HepG2 (cell line): ENCODE results near the gene FGFR3. TPM values are rescaled to one million over a fixed set of nuclear protein-coding genes. Genes with fewer than 3 reads are reported as not detected.

Experiments used
- CSRNP1 ChIP-seq: sonication (generic); formaldehyde crosslinking; IDR thresholded peaks from 2 replicates; pipeline ENCODE4 v1.8.1; 2023; ENCODE audit warnings: mild to moderate bottlenecking, missing genetic modification reagents
- GTF3A ChIP-seq: sonication (generic); formaldehyde crosslinking; conservative IDR thresholded peaks from 2 replicates; pipeline ENCODE4 v1.4.0; 2020; ENCODE audit warnings: mild to moderate bottlenecking, missing genetic modification reagents
- HDAC2 ChIP-seq: sonication (generic); formaldehyde crosslinking; IDR thresholded peaks from 2 replicates; pipeline ENCODE4 v1.4.0; 2020; ENCODE audit warnings: missing genetic modification reagents
- KDM6A ChIP-seq: IDR thresholded peaks from 2 replicates; pipeline ENCODE4 v1.6.1; 2016; ENCODE audit warnings: low read depth
- KIAA2018 ChIP-seq: sonication (generic); formaldehyde crosslinking; IDR thresholded peaks from 2 replicates; pipeline ENCODE4 v1.5.0; 2020; ENCODE audit warnings: mild to moderate bottlenecking, missing genetic modification reagents, borderline replicate concordance
- PHF21A ChIP-seq: sonication (generic); formaldehyde crosslinking; IDR thresholded peaks from 2 replicates; pipeline ENCODE4 v1.5.0; 2020; ENCODE audit warnings: mild to moderate bottlenecking, missing genetic modification reagents
- RXRA ChIP-seq: sonication (generic); formaldehyde crosslinking; IDR thresholded peaks from 2 replicates; pipeline ENCODE4 v1.5.1; 2020; ENCODE audit warnings: missing genetic modification reagents
- SP1 ChIP-seq, 2 experiments: fragments of 450-650 bp in 1 of 2; sonication (generic) in 1 of 2; formaldehyde crosslinking in 1 of 2; IDR thresholded peaks; 2 replicates each; pipeline versions ENCODE4 v1.4.0 to v1.6.1; 2016 to 2020; ENCODE audit warnings: missing genetic modification reagents in 1 of 2
- TFAP4 ChIP-seq: sonication (generic); IDR thresholded peaks from 2 replicates; pipeline ENCODE4 v1.6.1; 2016; ENCODE audit warnings: low read depth, borderline replicate concordance
- ZNF101 ChIP-seq: sonication (generic); formaldehyde crosslinking; IDR thresholded peaks from 2 replicates; pipeline ENCODE4 v1.4.0; 2020; ENCODE audit warnings: mild to moderate bottlenecking, low read depth, missing genetic modification reagents, borderline replicate concordance
- ZNF484 ChIP-seq: sonication (generic); formaldehyde crosslinking; IDR thresholded peaks from 2 replicates; pipeline ENCODE4 v1.5.1; 2020; ENCODE audit warnings: mild to moderate bottlenecking, low read depth, missing genetic modification reagents, borderline replicate concordance
- ZNF512 ChIP-seq: sonication (generic); formaldehyde crosslinking; IDR thresholded peaks from 2 replicates; pipeline ENCODE4 v1.4.0; 2020; ENCODE audit warnings: mild to moderate bottlenecking, missing genetic modification reagents
- ZNF772 ChIP-seq: sonication (generic); formaldehyde crosslinking; IDR thresholded peaks from 2 replicates; pipeline ENCODE4 v1.5.0; 2020; ENCODE audit warnings: mild to moderate bottlenecking, missing genetic modification reagents
- polyA plus RNA-seq, 8 experiments: library from polyadenylated mRNA; depleted of rRNA in 3 of 8; stranded (reverse) in 7 of 8; unstranded in 1 of 8; fragments of >200 nt; fragmentation: Illumina TruSeq in 4 of 8; extraction: Trizol in 4 of 8; gene quantifications; 2 replicates each; pipeline versions ENCODE4 v1.2.1 to v1.2.3, GENCODE V29; 2011 to 2016; ENCODE audit warnings: low read depth in 4 of 8, missing spikeins in 1 of 8, mixed read lengths in 1 of 8; ENCODE audit not compliant: insufficient read depth in 1 of 8
- total RNA-seq, 5 experiments: library from RNA; depleted of rRNA; stranded (reverse); fragments of >200 nt; fragmentation: Illumina TruSeq; extraction: Trizol; gene quantifications; 2 replicates each; pipeline ENCODE4 v1.2.3, GENCODE V29; 2016; ENCODE audit warnings: low read depth in 1 of 5
- TF ChIP-seq, protein P1 (sequence below): sonication (generic); formaldehyde crosslinking; IDR thresholded peaks from 2 replicates; pipeline ENCODE4 v1.8.1; 2023; ENCODE audit warnings: mild to moderate bottlenecking, inconsistent platforms, moderate library complexity, missing genetic modification reagents, borderline replicate concordance

FGFR3 gene
- total and polyA plus RNA-seq, 2 of the 13 experiments (the other 11 are each of a cell fraction or from before 2014, with no cell fraction given): 103 to 109 TPM

DNA sequence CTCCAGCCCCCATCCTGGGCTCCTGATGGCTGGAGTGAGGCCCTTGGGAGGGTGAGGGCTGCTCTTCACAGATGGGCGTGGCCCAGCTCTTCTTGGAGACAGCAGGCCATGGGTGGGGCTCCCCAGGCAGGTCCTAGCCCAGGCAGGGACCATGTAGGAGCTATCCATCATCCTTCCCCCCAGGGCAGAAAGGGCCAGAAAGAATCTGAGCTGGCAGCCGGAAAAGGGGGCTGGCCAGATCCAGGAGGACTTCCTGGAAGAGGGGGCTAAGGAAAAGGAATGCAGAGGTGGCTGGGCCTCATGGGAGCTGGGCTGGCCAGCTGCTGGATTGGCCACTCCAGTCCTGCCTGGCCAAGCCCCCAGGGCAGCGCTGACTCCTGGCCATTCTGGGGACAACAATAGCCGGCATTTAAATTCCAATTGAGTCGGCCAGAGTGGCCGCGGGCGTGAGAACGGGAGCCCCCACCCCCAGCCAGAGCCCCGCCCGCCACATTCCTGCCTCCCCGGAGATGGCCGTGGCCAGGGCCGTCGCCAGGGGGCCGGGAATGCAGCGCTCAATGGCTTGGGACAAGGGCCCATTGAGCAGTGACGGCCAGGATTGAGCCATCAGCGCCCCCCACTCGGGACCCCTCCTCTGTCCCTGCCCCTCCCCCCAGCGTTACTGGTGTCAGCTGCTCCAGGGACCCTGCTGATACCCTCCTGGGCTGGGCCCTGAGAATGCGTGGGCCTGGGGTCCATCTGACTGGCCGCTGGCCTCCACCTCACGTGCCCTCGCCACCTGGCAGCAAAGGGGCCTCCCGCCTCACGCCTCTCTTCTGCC, 15.1 kb upstream of the FGFR3 start (continued):
- peak; percentile 88; the same call in 1 of the 2 replicates for TF ChIP-seq HDAC2
- no peak for TF ChIP-seq GTF3A (CRISPR knock-in tag)
- TF ChIP-seq TFAP4: peak; percentile 38; the same call in 1 of the 2 replicates
- no peak for TF ChIP-seq ZNF512 (CRISPR knock-in tag)
- TF ChIP-seq, protein P1, sequence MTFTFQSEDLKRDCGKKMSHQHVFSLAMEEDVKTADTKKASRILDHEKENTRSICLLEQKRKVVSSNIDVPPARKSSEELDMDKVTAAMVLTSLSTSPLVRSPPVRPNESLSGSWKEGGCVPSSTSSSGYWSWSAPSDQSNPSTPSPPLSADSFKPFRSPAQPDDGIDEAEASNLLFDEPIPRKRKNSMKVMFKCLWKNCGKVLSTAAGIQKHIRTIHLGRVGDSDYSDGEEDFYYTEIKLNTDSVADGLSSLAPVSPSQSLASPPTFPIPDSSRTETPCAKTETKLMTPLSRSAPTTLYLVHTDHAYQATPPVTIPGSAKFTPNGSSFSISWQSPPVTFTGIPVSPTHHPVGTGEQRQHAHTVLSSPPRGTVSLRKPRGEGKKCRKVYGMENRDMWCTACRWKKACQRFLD (CRISPR knock-in tag): no peak
- TF ChIP-seq SP1 (IDR thresholded peaks at IDR 0.05): no peak
- TF ChIP-seq SP1 (CRISPR knock-in tag; IDR thresholded peaks at IDR 0.05): peak; percentile 35; the same call in 1 of the 2 replicates
- no peak for TF ChIP-seq ZNF101 (CRISPR knock-in tag)
- TF ChIP-seq KIAA2018: no peak
- TF ChIP-seq ZNF772 (CRISPR knock-in tag): no peak
- TF ChIP-seq RXRA (CRISPR knock-in tag): peak; percentile 45; the same call in 1 of the 2 replicates
- TF ChIP-seq ZNF484: no peak
- peak; percentile 90 for TF ChIP-seq PHF21A (CRISPR knock-in tag)
- no peak for TF ChIP-seq KDM6A
- TF ChIP-seq CSRNP1: 0 out of 2 replicates have a peak, but pooled peaks have one; percentile 29
